GM19193 (cell line): ENCODE results near the gene KRTAP5-5.

Source experiments
- POLR2A ChIP-seq: IDR thresholded peaks from 4 replicates; pipeline ENCODE4 v1.6.1; 2011; ENCODE audit not compliant: insufficient read depth, insufficient read length; ENCODE audit errors: extremely low read depth

The KRTAP5-5 gene

DNA sequence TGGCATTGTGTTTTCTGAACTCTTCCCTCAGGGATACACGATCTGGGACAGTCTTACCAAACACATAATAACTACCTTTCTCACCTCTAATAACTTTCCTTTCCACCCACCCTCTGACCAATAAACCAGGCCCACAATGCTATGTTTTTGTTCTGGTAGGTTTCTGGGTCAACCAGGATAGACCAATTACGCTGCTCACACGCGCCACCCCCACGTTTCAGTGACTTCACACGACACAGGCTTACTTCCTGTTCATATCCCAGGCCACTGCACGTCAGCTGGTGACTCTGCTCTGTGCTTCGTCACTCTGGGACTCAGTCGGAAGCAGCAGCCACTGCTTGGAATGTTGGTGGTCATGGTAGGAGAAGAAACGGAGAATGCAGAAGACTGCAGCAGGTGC, 10.1 kb upstream of the KRTAP5-5 start:
- no peak for TF ChIP-seq POLR2A

DNA sequence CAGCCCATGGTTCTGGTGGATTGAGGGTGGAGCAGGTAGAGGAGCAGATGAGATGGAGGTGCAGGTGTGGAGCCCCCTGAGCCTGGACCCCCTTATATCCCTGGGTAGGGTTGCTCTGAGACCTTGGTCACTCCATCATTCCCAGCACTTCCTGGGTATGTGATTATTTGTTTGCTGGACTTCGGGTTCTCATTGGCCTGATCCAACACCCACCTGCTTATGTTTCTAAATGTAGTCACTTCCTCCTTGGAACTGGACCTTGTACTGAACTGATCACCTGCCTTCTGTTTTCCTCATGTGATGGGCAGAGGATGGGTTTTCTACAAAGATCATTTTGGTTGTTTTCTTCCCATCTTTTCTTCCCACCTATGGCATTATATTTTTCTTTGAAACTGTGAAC, 7.5 kb upstream of the KRTAP5-5 start, which contains the start of gene KRTAP5-4:
Gene KRTAP5-4, minus strand, starts transcription at position 53 of the 400 bp plus-strand sequence. Its CDS starts 45 bp downstream, at position 8.
- TF ChIP-seq POLR2A: no peak

DNA sequence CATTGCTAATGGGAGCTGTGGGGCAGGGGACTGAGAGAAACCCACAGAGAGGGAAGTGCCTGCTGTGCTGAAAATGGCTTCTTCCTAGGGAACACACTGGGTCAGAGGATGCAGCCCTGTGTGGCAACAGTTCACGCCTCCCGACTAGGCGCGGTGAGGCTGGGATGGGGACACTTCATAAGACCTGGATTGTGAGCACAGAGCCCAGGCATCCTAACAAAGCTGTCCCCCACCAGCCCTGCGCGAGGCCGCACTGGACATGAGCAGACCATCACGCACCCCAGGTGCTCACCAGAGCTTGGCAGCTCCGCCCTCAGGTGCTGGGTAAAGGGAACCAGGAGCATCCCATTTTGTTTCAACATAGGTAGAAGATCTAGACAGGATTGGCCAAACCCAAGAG, 5.9 kb upstream of the KRTAP5-5 start:
- TF ChIP-seq POLR2A: no peak

DNA sequence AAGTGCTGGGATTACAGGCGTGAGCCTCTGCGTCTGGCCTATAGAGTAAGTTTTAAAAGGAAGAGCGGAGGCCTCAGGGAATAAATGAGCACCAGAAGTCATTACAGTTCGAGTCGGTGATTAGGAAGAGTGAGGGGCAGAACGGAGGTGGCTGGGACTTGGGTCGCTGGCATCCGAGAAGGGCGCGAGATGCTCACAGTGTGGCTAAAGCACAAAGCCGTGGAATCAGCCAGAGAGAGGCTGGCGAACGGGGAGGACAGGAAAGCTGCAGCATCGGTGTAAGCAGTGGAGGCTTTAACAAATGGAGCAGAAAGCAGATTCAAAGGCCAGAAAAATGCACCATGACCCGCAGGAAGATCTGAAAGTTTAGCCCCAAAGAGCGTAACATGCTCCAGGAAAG, 5.0 kb upstream of the KRTAP5-5 start:
- no peak for TF ChIP-seq POLR2A

DNA sequence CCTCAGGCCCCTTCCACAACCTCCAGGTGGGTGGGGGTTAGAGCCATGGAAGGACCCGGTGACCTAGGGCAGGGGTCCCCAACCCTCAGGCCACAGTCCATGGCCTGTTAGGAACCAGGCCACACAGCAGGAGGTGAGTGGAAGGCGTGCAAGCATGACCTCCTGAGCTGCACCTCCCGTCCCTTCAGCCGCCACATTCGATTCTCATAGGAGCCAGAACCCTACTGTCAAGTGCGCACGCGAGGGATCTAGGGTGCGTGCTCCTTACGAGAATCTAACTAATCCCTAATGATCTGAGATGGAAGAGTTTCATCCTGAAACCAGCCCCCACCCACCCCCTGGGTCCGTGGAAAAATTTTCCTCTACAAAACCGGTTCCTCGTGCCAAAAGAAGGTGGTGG, 4.0 kb upstream of the KRTAP5-5 start:
- no peak for TF ChIP-seq POLR2A

DNA sequence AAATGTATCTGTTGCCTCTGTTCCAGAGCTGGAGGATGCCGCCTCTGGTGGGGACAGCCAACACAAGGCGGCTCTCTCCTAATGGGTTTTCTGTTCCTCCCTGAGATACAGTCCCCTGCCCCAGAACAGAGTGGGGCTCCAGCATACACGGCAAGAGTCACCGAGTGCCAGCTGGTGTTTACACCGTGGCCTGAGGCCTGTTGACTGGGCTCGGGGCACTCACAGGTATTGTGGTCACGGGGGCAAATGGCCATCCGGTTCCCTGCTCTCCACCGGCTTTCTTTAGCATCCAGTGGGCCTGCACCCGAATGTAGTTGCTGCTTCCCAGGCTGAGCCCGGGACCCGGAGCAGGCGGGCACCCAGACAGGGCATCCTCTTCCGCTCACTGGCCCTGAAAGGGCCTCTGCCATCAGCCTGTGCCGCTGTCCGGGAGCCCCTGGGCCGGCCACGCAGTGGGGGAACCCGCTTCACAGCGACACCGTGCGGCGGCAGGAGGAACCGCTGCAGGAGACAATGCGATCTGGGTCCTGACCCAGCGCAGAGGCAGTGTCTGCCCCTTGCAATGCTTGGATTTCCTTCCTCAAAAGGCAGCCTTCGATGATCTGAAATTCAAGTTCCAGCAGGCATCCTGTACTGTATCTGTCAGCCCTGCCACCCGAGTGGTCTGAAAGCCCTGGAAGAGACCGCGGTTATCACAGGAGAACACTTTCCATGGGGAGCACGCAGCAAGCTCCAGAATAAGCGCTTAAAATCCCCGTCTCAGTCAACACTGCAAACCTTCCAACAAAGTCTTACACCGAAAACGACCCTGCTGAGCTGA, 859 bp upstream of the KRTAP5-5 start:
- no peak for TF ChIP-seq POLR2A

DNA sequence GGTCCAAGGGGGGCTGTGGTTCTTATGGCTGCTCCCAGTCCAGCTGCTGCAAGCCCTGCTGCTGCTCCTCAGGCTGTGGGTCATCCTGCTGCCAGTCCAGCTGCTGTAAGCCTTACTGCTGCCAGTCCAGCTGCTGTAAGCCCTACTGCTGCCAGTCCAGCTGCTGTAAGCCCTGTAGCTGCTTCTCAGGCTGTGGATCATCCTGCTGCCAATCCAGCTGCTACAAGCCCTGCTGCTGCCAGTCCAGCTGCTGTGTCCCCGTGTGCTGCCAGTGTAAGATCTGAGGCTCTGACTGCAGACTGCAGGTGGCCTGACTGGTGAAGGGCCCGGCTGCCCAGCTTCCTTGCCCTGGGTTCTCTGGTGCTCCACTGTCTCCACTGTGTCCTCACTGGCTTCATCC, 696 bp downstream of the KRTAP5-5 start:
- TF ChIP-seq POLR2A: no peak

DNA sequence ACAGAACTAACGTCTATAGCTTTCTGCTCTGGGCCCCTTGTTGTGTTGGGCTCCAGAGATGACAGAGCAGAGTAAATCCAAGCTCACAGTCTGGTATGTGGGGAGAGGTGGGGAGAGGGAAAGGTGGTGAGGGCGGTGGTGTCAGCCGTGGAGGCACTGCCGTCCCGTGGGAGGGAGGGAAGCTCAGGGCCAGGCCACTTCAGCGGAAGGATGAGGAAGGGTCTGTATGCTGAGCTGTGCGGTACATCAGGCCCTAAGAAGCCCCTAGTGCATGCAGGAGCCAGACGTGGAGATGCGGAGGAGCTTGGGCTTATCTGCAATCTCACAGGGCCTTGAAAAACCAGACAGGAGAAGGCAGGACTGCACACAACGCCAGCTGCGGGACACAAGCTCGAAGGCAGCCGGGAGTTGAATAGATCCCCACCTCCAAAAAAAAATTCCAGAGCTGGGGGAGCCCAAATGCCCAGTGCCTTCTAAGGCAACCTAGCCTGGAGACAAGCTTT, 1.5 kb downstream of the KRTAP5-5 start:
- no peak for TF ChIP-seq POLR2A

DNA sequence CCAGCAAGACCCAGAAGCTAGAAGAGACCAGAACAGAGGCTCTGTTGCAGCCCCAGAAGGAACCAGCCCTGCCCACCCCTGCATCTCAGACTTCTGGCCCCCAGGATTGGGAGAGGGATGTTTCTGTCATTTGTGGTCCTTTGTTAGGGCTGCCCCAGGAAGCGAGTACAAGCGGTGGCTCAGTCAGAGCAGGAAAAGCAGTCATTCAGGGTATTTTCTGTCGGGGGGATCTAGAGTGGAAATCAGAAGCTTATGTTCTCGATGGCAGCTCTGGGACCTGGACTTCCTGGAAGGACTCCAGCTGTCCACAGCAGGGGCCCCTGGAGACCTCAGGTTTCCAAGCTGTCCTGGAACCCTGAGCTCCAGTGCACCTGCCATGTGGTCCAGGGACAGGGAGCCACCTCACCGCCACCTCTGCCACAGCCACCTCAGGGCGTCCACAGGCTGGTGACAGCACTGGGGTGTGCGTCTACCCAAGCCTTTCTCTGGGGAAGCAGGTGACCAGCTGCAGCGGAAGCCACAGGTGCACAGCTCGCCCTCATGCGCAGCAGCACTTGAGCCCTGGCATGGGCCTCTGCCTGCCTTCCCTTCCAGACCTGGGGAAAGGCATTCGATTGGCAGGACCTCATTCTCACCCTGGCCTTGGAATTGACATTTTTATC, 2.6 kb downstream of the KRTAP5-5 start:
- no peak for TF ChIP-seq POLR2A

DNA sequence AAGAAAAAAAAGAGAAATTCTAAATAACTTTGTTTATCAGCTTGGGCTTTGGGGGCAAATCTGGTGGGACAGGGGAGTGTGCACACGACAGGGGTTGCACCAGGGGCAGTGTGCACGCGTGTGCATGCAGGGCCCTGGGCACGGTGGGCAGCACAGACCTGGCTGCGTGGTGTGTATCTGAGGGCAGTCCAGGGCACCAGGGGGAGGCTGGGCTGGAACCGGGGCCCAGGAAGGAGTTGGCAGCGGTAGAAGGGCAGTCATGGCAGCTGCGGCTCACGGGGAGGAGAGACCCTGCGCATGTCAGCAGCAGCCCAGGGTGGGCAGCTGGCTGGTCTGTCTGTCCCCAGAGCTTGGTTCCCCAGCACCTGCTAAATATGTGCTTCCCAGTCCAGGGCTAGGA, 4.3 kb downstream of the KRTAP5-5 start:
- no peak for TF ChIP-seq POLR2A

DNA sequence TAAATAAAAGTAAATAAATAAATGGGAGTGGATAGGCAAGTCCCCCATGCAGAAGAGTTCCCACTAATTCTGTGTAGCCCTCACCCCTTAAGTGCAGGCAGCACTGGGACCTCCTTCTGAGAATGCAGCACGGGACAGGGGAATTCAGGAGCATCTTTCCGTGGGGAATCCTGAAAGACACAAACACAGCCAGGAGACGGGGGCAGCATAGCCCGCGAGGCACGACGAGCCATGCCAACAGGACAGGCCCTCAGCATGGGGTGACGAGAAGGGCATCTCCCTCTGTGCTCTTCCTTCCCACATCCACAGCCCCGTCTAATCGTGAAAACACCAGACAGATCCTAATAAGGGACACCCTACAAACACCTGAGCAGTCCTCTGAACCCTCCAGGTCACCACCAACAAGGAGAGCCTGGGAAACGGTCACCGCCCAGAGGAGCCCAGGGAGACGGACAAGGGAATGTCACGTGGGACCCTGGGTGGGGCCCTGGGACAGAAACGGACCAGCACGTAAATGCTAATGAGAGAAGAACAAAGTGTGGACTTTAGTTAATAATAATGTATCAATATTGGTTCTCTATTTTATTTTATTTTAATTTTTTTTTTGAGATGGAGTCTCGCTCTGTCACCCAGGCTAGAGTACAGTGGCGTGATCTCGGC, 6.8 kb downstream of the KRTAP5-5 start:
- no peak for TF ChIP-seq POLR2A

DNA sequence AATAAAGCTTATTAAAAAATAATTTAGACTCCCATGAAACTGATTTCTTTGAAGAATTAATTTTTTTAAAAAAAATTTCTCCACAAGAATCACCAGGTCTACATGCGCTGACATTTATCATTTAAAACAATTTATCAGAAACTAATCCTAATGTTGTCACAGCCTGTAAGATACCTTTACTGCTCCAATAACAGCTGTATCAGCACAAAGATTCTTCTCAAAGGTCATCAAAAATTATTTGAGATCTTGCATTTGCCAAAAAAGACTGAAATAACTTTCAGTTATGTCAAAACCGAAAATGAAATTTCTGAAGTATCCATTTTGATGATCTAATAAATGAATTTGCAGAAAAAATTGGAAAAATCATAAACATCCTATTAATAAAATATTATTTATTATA, 8.1 kb downstream of the KRTAP5-5 start:
- TF ChIP-seq POLR2A: no peak

DNA sequence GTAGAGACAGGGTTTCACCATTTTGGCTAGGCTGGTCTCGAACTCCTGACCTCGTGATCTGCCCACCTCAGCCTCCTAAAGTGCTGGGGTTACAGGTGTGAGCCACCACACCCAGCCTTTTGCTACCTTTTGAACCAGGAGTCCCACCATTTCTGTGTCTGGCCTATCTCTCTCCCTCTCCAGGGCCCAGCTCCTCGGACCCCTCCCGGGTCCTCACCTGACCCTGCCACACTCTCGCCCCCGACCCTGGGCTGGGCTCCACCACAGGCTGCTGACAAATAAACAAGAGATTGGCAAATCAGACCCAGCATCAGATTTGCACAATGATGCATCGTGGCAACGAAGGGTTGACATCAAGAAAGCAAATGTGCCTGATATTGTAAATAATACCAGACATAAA, 8.8 kb downstream of the KRTAP5-5 start:
- TF ChIP-seq POLR2A: no peak

DNA sequence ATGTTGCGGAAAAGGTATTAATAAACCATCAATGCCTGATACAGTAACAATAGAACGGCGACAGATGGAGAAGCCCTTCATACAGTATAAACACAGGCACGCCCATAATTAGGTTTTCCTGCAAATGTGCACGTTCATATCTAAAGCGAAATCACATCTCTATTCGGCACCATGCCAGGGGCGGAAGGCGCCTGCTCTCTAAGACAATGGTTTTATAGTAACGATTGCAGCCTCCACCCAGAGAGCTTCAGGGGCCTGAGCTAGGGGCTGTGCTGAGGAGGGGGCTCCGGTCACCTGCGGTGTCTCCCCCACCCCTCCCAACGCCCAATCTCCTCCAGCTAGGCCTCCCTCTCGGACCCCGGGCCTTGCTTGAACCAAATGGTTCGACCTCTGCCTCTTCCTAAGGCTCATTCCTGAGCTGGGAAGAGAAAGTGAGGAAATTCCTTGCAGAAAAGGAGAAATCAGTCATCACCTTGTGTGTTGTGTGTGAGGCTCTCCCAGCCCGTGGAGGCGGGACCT, 9.6 kb downstream of the KRTAP5-5 start:
- TF ChIP-seq POLR2A: no peak

DNA sequence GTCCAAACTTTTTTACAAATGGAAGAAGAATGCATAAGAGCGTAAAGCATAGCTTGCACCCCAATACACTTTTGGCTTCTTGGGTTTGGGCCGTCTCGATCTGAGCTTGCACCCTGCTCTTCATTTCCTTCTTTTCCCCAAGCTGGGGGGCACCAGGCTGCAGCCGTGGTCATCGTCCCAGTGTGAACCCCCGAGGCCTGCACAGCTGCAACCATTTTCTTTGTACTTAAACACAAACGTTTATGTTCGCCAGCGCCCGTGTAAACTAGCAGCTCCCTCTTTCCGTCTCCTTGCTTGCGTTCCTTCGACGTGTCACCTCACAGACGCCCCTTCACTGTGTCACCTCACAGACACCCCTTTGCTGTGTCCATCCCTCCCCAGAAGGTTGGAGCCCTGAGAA, 10.1 kb downstream of the KRTAP5-5 start:
- TF ChIP-seq POLR2A: no peak
